ENCODE results near the gene ATXN10.

The ATXN10 gene

GRCh38 chr22:45866646-45867117 lies 195.0 kb downstream of the ATXN10 start:
- H3K9ac ChIP-seq (ENCODE audit: low read length): no peak overlapping the region
- no peaks in the 10 kb centered on the region for H3K27me3 ChIP-seq (ENCODE audit: low read length)
- no peak overlapping the region for H3K27ac ChIP-seq (ENCODE audit: low read depth, low read length)
- H2AFZ ChIP-seq (ENCODE audit: low read depth, low read length, severe bottlenecking): no peak overlapping the region
- H3F3A ChIP-seq (ENCODE audit: insufficient read depth): peaks cover 7% of the 10 kb centered on the region; the same call in 1 of the 2 replicates
- no peaks in the 10 kb centered on the region for H3K9me2 ChIP-seq (replicated peaks; ENCODE audit: insufficient read depth, low read length)
- H3K79me2 ChIP-seq (ENCODE audit: insufficient read depth, low read length): no peaks in the 10 kb centered on the region
- no peak overlapping the region for H3K4me3 ChIP-seq (ENCODE audit: insufficient read depth, low read length, poor library complexity, severe bottlenecking)
- no peaks in the 10 kb centered on the region for H3K9me3 ChIP-seq (ENCODE audit: insufficient read depth, low read length)
- no peaks in the 10 kb centered on the region for H4K20me1 ChIP-seq (ENCODE audit: low read depth, low read length)
- H3K36me3 ChIP-seq (ENCODE audit: low read length): no peaks in the 10 kb centered on the region
- no peak for TF ChIP-seq EZH2phosphoT487 (conservative IDR thresholded peaks at IDR 0.05; ENCODE audit: low read length)
- TF ChIP-seq, protein P1, sequence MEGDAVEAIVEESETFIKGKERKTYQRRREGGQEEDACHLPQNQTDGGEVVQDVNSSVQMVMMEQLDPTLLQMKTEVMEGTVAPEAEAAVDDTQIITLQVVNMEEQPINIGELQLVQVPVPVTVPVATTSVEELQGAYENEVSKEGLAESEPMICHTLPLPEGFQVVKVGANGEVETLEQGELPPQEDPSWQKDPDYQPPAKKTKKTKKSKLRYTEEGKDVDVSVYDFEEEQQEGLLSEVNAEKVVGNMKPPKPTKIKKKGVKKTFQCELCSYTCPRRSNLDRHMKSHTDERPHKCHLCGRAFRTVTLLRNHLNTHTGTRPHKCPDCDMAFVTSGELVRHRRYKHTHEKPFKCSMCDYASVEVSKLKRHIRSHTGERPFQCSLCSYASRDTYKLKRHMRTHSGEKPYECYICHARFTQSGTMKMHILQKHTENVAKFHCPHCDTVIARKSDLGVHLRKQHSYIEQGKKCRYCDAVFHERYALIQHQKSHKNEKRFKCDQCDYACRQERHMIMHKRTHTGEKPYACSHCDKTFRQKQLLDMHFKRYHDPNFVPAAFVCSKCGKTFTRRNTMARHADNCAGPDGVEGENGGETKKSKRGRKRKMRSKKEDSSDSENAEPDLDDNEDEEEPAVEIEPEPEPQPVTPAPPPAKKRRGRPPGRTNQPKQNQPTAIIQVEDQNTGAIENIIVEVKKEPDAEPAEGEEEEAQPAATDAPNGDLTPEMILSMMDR (IDR thresholded peaks at IDR 0.05; ENCODE audit: insufficient read depth, low read length, poor library complexity, severe bottlenecking): no peak
- no peak overlapping the region for H3K4me2 ChIP-seq (ENCODE audit: low read depth, low read length, poor library complexity, severe bottlenecking)

- Histone ChIP-seq H3K27ac (ENCODE audit: low read depth, low read length) (no peak overlapping the region), H3F3A (ENCODE audit: insufficient read depth) (peaks cover 7% of the 10 kb centered on the region; the same call in 1 of the 2 replicates), H3K27me3 (ENCODE audit: low read length) (no peaks in the 10 kb centered on the region), H3K9ac (ENCODE audit: low read length) (no peak overlapping the region), H3K9me3 (ENCODE audit: insufficient read depth, low read length) (no peaks in the 10 kb centered on the region), H3K79me2 (ENCODE audit: insufficient read depth, low read length) (no peaks in the 10 kb centered on the region), H3K9me2 (replicated peaks; ENCODE audit: insufficient read depth, low read length) (no peaks in the 10 kb centered on the region), H4K20me1 (ENCODE audit: low read depth, low read length) (no peaks in the 10 kb centered on the region), H3K36me3 (ENCODE audit: low read length) (no peaks in the 10 kb centered on the region; the same call in 1 of the 2 replicates), H3K4me3 (ENCODE audit: insufficient read depth, low read length, poor library complexity, severe bottlenecking) (no peak overlapping the region), H2AFZ (ENCODE audit: low read depth, low read length, severe bottlenecking) (no peak overlapping the region), H3K4me2 (ENCODE audit: low read depth, low read length, poor library complexity, severe bottlenecking) (no peak overlapping the region)
- TF ChIP-seq, protein P1 (IDR thresholded peaks at IDR 0.05; ENCODE audit: insufficient read depth, low read length, poor library complexity, severe bottlenecking): no peak
- no peak for TF ChIP-seq EZH2phosphoT487 (conservative IDR thresholded peaks at IDR 0.05; ENCODE audit: low read length)
These were observed 195.7 kb downstream of the ATXN10 start for GRCh38 chr22:45867118-45867905.

DNA sequence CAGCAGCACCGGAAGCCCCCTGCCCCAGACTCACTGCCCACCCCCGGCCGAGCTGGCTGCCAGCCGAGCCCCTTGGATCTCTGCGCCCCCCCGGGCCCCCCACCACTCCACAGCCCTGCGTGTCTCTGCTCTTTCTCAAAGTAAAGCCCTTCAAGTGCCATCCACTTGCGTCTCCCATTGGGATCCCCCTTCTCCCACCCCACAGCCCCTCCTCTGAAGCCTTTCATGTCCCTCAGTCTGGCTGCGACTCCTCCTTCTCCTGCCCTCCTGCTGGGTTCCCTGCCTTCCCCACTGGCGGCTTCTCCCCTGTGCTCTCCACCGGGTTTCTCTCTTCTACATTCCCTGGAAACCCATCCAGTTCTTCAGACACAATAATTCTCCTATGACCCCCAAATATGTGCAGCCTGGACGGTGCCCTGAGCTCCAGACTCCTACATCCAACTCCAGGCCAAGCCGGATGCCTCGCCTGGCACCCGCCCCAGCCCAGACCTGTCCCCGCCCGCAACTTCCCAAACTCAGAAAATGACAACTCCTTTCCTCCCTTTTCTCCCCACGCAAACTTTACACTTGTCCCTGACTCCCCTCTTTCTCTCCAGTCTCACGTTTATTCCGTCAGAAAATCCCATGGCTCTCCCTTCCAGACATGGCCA lies 196.4 kb downstream of the ATXN10 start:
- no peak overlapping the region for H3K4me2 ChIP-seq (ENCODE audit: low read depth, low read length, poor library complexity, severe bottlenecking)
- H3F3A ChIP-seq (ENCODE audit: insufficient read depth): 0 out of 2 replicates have a peak, but pooled peaks cover under 1% of the 10 kb centered on the region
- no peak overlapping the region for H3K27ac ChIP-seq (ENCODE audit: low read depth, low read length)
- no peaks in the 10 kb centered on the region; the same call in 1 of the 2 replicates for H3K36me3 ChIP-seq (ENCODE audit: low read length)
- H3K9ac ChIP-seq (ENCODE audit: low read length): no peak overlapping the region
- H3K27me3 ChIP-seq (ENCODE audit: low read length): no peaks in the 10 kb centered on the region
- H3K79me2 ChIP-seq (ENCODE audit: insufficient read depth, low read length): no peaks in the 10 kb centered on the region
- no peaks in the 10 kb centered on the region for H4K20me1 ChIP-seq (ENCODE audit: low read depth, low read length)
- no peak overlapping the region for H2AFZ ChIP-seq (ENCODE audit: low read depth, low read length, severe bottlenecking)
- no peaks in the 10 kb centered on the region for H3K9me3 ChIP-seq (ENCODE audit: insufficient read depth, low read length)
- H3K9me2 ChIP-seq (replicated peaks; ENCODE audit: insufficient read depth, low read length): no peaks in the 10 kb centered on the region
- TF ChIP-seq, protein P1 (IDR thresholded peaks at IDR 0.05; ENCODE audit: insufficient read depth, low read length, poor library complexity, severe bottlenecking): no peak
- no peak for TF ChIP-seq EZH2phosphoT487 (conservative IDR thresholded peaks at IDR 0.05; ENCODE audit: low read length)
- H3K4me3 ChIP-seq (ENCODE audit: insufficient read depth, low read length, poor library complexity, severe bottlenecking): no peak overlapping the region
